Tibial nerve (tissue), 4 donors: ENCODE results near the gene BICRA. TPM values are rescaled to one million over a fixed set of nuclear protein-coding genes. Genes with fewer than 3 reads are reported as not detected.

Source experiments
- DNase-seq, 2 donors: peaks; one replicate each; pipeline ENCODE4 v3.0.0-alpha.2; 2019; ENCODE audit warnings: low spot score in 2 of 2
- H3K27ac ChIP-seq, 4 donors: fragments of 200-600 bp; sonication (generic) in 3 of 4; one replicate each; pipeline ENCODE4 v1.5.1; 2017 to 2019; ENCODE audit warnings: mild to moderate bottlenecking in 1 of 4
- H3K27me3 ChIP-seq, 2 donors: fragments of 200-600 bp; sonication (generic) in 1 of 2; one replicate each; pipeline versions ENCODE4 v1.5.1 to v1.6.0; 2017 to 2019
- H3K36me3 ChIP-seq, 3 donors: fragments of 200-600 bp; sonication (generic); one replicate each; pipeline ENCODE4 v1.5.1; 2018 to 2019
- H3K4me1 ChIP-seq, 4 donors: fragments of 200-600 bp; sonication (generic) in 3 of 4; one replicate each; pipeline ENCODE4 v1.5.1; 2017 to 2019
- H3K4me3 ChIP-seq, 4 donors: fragments of 200-600 bp; sonication (generic) in 3 of 4; one replicate each; pipeline ENCODE4 v1.5.1; 2017 to 2019; ENCODE audit warnings: mild to moderate bottlenecking in 1 of 4, moderate library complexity in 1 of 4
- H3K9me3 ChIP-seq, 4 donors: fragments of 200-600 bp; sonication (generic) in 3 of 4; one replicate each; pipeline ENCODE4 v1.5.1; 2017 to 2019
- CTCF ChIP-seq, 5 experiments: fragments of 200-600 bp in 3 of 5; fragments of 450-650 bp in 2 of 5; sonication (generic) in 3 of 5; IDR thresholded peaks; one replicate each; pipeline ENCODE4 v1.5.1; 2016 to 2019; ENCODE audit warnings: antibody characterized with exemption in 5 of 5, mild to moderate bottlenecking in 3 of 5, moderate library complexity in 2 of 5
- EP300 ChIP-seq, 2 donors: sonication (generic); formaldehyde crosslinking; IDR thresholded peaks; one replicate each; pipeline ENCODE4 v1.6.1; 2017; ENCODE audit warnings: antibody characterized with exemption in 2 of 2, mild to moderate bottlenecking in 1 of 2
- POLR2A ChIP-seq, 2 donors: fragments of 450-650 bp; IDR thresholded peaks; one replicate each; pipeline ENCODE4 v1.6.1; 2017; ENCODE audit warnings: antibody characterized with exemption in 2 of 2, mild to moderate bottlenecking in 2 of 2, moderate library complexity in 2 of 2
- WGBS, 2 donors: methylation state at CpG; one replicate each; pipeline ENCODE4 v1.1.5; 2018; 5-methylcytosine and 5-hydroxymethylcytosine counted together
- total RNA-seq, 4 donors: library from RNA; depleted of rRNA; stranded (reverse); fragments of >200 nt; gene quantifications; one replicate each; pipeline ENCODE4 v1.1.0, GENCODE V29; 2016

The BICRA gene
- total RNA-seq, 4 donors from 2014 or later: 6.1 to 23.1 (median 9.8) TPM

- Histone ChIP-seq H3K4me3 (peak overlapping the region in 1 of 4 donors; percentile 41), H3K27me3 (no peaks in the 10 kb centered on the region), H3K4me1 (peaks cover 0 to 53% (median 14%) of the 10 kb centered on the region in 4 donors), H3K36me3 (peaks cover 0 to 72% (median 5%) of the 10 kb centered on the region in 3 donors), H3K9me3 (no peaks in the 10 kb centered on the region), H3K27ac (peak overlapping the region; percentile 67 to 90 (median 85))
- WGBS, 2 donors: 28 to 35% methylated on average over 9 of the region's 9 CpGs
- DNase-seq: peak; percentile 46 to 64
- no peak for TF ChIP-seq POLR2A (IDR thresholded peaks at IDR 0.05)
- no peak for TF ChIP-seq EP300 (IDR thresholded peaks at IDR 0.05)
- TF ChIP-seq CTCF (IDR thresholded peaks at IDR 0.05): no peak
Observed at GRCh38 chr19:47729468-47729798, 120.5 kb downstream of the BICRA start.

GRCh38 chr19:47729799-47730520 lies 121.0 kb downstream of the BICRA start:
- TF ChIP-seq POLR2A (IDR thresholded peaks at IDR 0.05) (no peak), CTCF (IDR thresholded peaks at IDR 0.05) (no peak), EP300 (IDR thresholded peaks at IDR 0.05) (peak in 1 of 2 donors; percentile 38)
- Histone ChIP-seq H3K27me3 (no peaks in the 10 kb centered on the region), H3K4me3 (peak overlapping the region in 1 of 4 donors; percentile 41), H3K9me3 (no peaks in the 10 kb centered on the region), H3K4me1 (peaks cover 0 to 49% (median 14%) of the 10 kb centered on the region in 4 donors), H3K36me3 (peaks cover 0 to 69% (median 5%) of the 10 kb centered on the region in 3 donors), H3K27ac (peak overlapping the region; percentile 67 to 90 (median 85))
- DNase-seq: peak; percentile 56 to 63
- 35 to 43% methylated on average over 30 of the region's 30 CpGs for WGBS, 2 donors

- Histone ChIP-seq H3K27ac (peak overlapping the region in 3 of 4 donors; percentile 82 to 90 (median 88)), H3K4me1 (peaks cover 0 to 49% (median 14%) of the 10 kb centered on the region in 4 donors), H3K36me3 (peaks cover 0 to 72% (median 5%) of the 10 kb centered on the region in 3 donors), H3K4me3 (no peak overlapping the region), H3K27me3 (no peaks in the 10 kb centered on the region), H3K9me3 (no peaks in the 10 kb centered on the region)
- TF ChIP-seq POLR2A (IDR thresholded peaks at IDR 0.05) (no peak), CTCF (IDR thresholded peaks at IDR 0.05) (no peak), EP300 (IDR thresholded peaks at IDR 0.05) (no peak)
- no peak for DNase-seq
- 82 to 86% methylated on average over 8 of the region's 8 CpGs for WGBS, 2 donors
Observed at GRCh38 chr19:47730521-47730889, 121.6 kb downstream of the BICRA start.

- Histone ChIP-seq H3K36me3 (peaks cover 0 to 72% (median 3%) of the 10 kb centered on the region in 3 donors), H3K27ac (peak overlapping the region in 2 of 4 donors; percentile 82 to 90), H3K27me3 (no peaks in the 10 kb centered on the region), H3K4me1 (peaks cover 0 to 45% (median 12%) of the 10 kb centered on the region in 4 donors), H3K9me3 (no peaks in the 10 kb centered on the region), H3K4me3 (no peak overlapping the region)
- TF ChIP-seq CTCF (IDR thresholded peaks at IDR 0.05) (no peak), EP300 (IDR thresholded peaks at IDR 0.05) (no peak), POLR2A (IDR thresholded peaks at IDR 0.05) (no peak)
- 90 to 93% methylated on average over 8 of the region's 8 CpGs for WGBS, 2 donors
- no peak for DNase-seq
Observed at GRCh38 chr19:47730910-47731309, 122.0 kb downstream of the BICRA start.

- Histone ChIP-seq H3K4me3 (no peak overlapping the region), H3K9me3 (no peaks in the 10 kb centered on the region), H3K36me3 (peaks cover 0 to 79% (median 5%) of the 10 kb centered on the region in 3 donors), H3K4me1 (peaks cover 0 to 5% (median under 1%) of the 10 kb centered on the region in 4 donors), H3K27me3 (no peaks in the 10 kb centered on the region), H3K27ac (peak overlapping the region in 1 of 4 donors; percentile 54)
- no peak for DNase-seq
- WGBS, 2 donors: 76 to 89% methylated on average over 3 of the region's 4 CpGs
- TF ChIP-seq POLR2A (IDR thresholded peaks at IDR 0.05) (no peak), EP300 (IDR thresholded peaks at IDR 0.05) (no peak), CTCF (IDR thresholded peaks at IDR 0.05) (no peak)
Observed at GRCh38 chr19:47735131-47735530, 126.2 kb downstream of the BICRA start.
